MM.1S (cell line): ENCODE measurements around the gene KRTAP17-1.

Experiments used
- CTCF ChIP-seq: fragments of 300-600 bp; sonication (generic); IDR thresholded peaks from 2 replicates; pipeline ENCODE4 v1.5.1; 2016; ENCODE audit warnings: antibody characterized with exemption, low read length, mixed read lengths
- EZH2 ChIP-seq: fragments of 300-600 bp; sonication (generic); optimal IDR thresholded peaks from 2 replicates; pipeline ENCODE3; 2017; ENCODE audit warnings: low read depth, mild to moderate bottlenecking, antibody characterized with exemption, low read length, mixed read lengths

GRCh38 chr17:41315204-41315794 lies at the start of gene KRTAP17-1:
- TF ChIP-seq CTCF (no peak), EZH2 (no peak)
